ENCODE results near the gene KBTBD3. TPM values are rescaled to one million over a fixed set of nuclear protein-coding genes. Genes with fewer than 3 reads are reported as not detected.

Gene KBTBD3
- polyA plus RNA-seq (2012; ENCODE audit: missing spikeins): 6.1 TPM

- peak; percentile 100 for FAIRE-seq
- TF ChIP-seq POLR2A (IDR thresholded peaks at IDR 0.05; ENCODE audit: low read depth, low read length) (peak; percentile 26; the same call in 1 of the 2 replicates), POLR2AphosphoS5 (IDR thresholded peaks at IDR 0.05; ENCODE audit: low read depth, low read length) (no peak), TAF1 (IDR thresholded peaks at IDR 0.05; ENCODE audit: borderline replicate concordance, low read depth, low read length) (0 out of 2 replicates have a peak, but pooled peaks have one; percentile 7)
- peak; percentile 60 for DNase-seq (ENCODE audit: insufficient read length)
Observed at GRCh38 chr11:106076919-106077608, at the start of gene KBTBD3. Gene KBTBD3 (minus strand): TSS chr11:106077347. CDS start chr11:106059097, 18,250 bp downstream.

- FAIRE-seq (no peak), DNase-seq (ENCODE audit: insufficient read length) (no peak)
- TF ChIP-seq TAF1 (IDR thresholded peaks at IDR 0.05; ENCODE audit: borderline replicate concordance, low read depth, low read length) (no peak), POLR2AphosphoS5 (IDR thresholded peaks at IDR 0.05; ENCODE audit: low read depth, low read length) (no peak), POLR2A (IDR thresholded peaks at IDR 0.05; ENCODE audit: low read depth, low read length) (no peak)
Observed at GRCh38 chr11:106121570-106122320, 44.6 kb upstream of the KBTBD3 start.

GRCh38 chr11:106105986-106106385, 28.8 kb upstream of the KBTBD3 start:
- FAIRE-seq: no peak
- no peak for DNase-seq (ENCODE audit: insufficient read length)
- TF ChIP-seq POLR2A (IDR thresholded peaks at IDR 0.05; ENCODE audit: low read depth, low read length) (no peak), TAF1 (IDR thresholded peaks at IDR 0.05; ENCODE audit: borderline replicate concordance, low read depth, low read length) (no peak), POLR2AphosphoS5 (IDR thresholded peaks at IDR 0.05; ENCODE audit: low read depth, low read length) (no peak)

- DNase-seq (ENCODE audit: insufficient read length) (no peak), FAIRE-seq (no peak)
- TF ChIP-seq POLR2A (IDR thresholded peaks at IDR 0.05; ENCODE audit: low read depth, low read length): no peak
- no peak for TF ChIP-seq TAF1 (IDR thresholded peaks at IDR 0.05; ENCODE audit: borderline replicate concordance, low read depth, low read length)
- TF ChIP-seq POLR2AphosphoS5 (IDR thresholded peaks at IDR 0.05; ENCODE audit: low read depth, low read length): no peak
Observed at GRCh38 chr11:106101819-106102218, 24.7 kb upstream of the KBTBD3 start.

- TF ChIP-seq POLR2A (IDR thresholded peaks at IDR 0.05; ENCODE audit: low read depth, low read length) (no peak), POLR2AphosphoS5 (IDR thresholded peaks at IDR 0.05; ENCODE audit: low read depth, low read length) (no peak), TAF1 (IDR thresholded peaks at IDR 0.05; ENCODE audit: borderline replicate concordance, low read depth, low read length) (no peak)
- FAIRE-seq (no peak), DNase-seq (ENCODE audit: insufficient read length) (no peak)
Observed at GRCh38 chr11:106101370-106101769, 24.2 kb upstream of the KBTBD3 start.

- no peak for TF ChIP-seq POLR2A (IDR thresholded peaks at IDR 0.05; ENCODE audit: low read depth, low read length)
- FAIRE-seq (peak; percentile 53), DNase-seq (ENCODE audit: insufficient read length) (no peak)
Observed at GRCh38 chr11:106098893-106099553, 21.9 kb upstream of the KBTBD3 start.

- no peak for TF ChIP-seq POLR2AphosphoS5 (IDR thresholded peaks at IDR 0.05; ENCODE audit: low read depth, low read length)
- no peak for TF ChIP-seq TAF1 (IDR thresholded peaks at IDR 0.05; ENCODE audit: borderline replicate concordance, low read depth, low read length)
- no peak for TF ChIP-seq POLR2A (IDR thresholded peaks at IDR 0.05; ENCODE audit: low read depth, low read length)
- no peak for FAIRE-seq
- DNase-seq (ENCODE audit: insufficient read length): no peak
Observed at GRCh38 chr11:106092446-106092845, 15.3 kb upstream of the KBTBD3 start.

GRCh38 chr11:106091480-106092123, 14.5 kb upstream of the KBTBD3 start:
- TF ChIP-seq POLR2A (IDR thresholded peaks at IDR 0.05; ENCODE audit: low read depth, low read length) (no peak), TAF1 (IDR thresholded peaks at IDR 0.05; ENCODE audit: borderline replicate concordance, low read depth, low read length) (no peak), POLR2AphosphoS5 (IDR thresholded peaks at IDR 0.05; ENCODE audit: low read depth, low read length) (no peak)
- DNase-seq (ENCODE audit: insufficient read length) (peak; percentile 3), FAIRE-seq (peak; percentile 95)

GRCh38 chr11:106088896-106089295, 11.7 kb upstream of the KBTBD3 start:
- FAIRE-seq: no peak
- TF ChIP-seq TAF1 (IDR thresholded peaks at IDR 0.05; ENCODE audit: borderline replicate concordance, low read depth, low read length): no peak
- TF ChIP-seq POLR2A (IDR thresholded peaks at IDR 0.05; ENCODE audit: low read depth, low read length): no peak
- TF ChIP-seq POLR2AphosphoS5 (IDR thresholded peaks at IDR 0.05; ENCODE audit: low read depth, low read length): no peak
- no peak for DNase-seq (ENCODE audit: insufficient read length)

GRCh38 chr11:106087815-106088435, 10.8 kb upstream of the KBTBD3 start:
- TF ChIP-seq POLR2A (IDR thresholded peaks at IDR 0.05; ENCODE audit: low read depth, low read length) (no peak), TAF1 (IDR thresholded peaks at IDR 0.05; ENCODE audit: borderline replicate concordance, low read depth, low read length) (no peak), POLR2AphosphoS5 (IDR thresholded peaks at IDR 0.05; ENCODE audit: low read depth, low read length) (no peak)
- no peak for DNase-seq (ENCODE audit: insufficient read length)
- peak; percentile 94 for FAIRE-seq

- FAIRE-seq: peak; percentile 61
- no peak for DNase-seq (ENCODE audit: insufficient read length)
- TF ChIP-seq POLR2AphosphoS5 (IDR thresholded peaks at IDR 0.05; ENCODE audit: low read depth, low read length) (no peak), POLR2A (IDR thresholded peaks at IDR 0.05; ENCODE audit: low read depth, low read length) (no peak)
Observed at GRCh38 chr11:106086850-106087249, 9.7 kb upstream of the KBTBD3 start.

Measured in GM12892 (cell line).